ENCODE data around the gene PPT2. TPM values are rescaled to one million over a fixed set of nuclear protein-coding genes. Genes with fewer than 3 reads are reported as not detected.
"Not testable (repeated sequence)": the region's sequence is repeated elsewhere in the genome, so short reads cannot be mapped to it uniquely, and the experiment has no call there.

The PPT2 gene
- polyA plus RNA-seq, 6 donors from 2014 or later: 0.96 to 3.0 (median 2.0) TPM; not detected in 1

- no peak overlapping the region for H3K4me3 Mint-ChIP-seq
- peaks cover 0 to 23% (median 7%) of the 10 kb centered on the region in 3 donors for H3K27me3 Mint-ChIP-seq
- H3K4me1 Mint-ChIP-seq: no peaks in the 10 kb centered on the region
- H3K36me3 Mint-ChIP-seq: no peaks in the 10 kb centered on the region
- H3K9me3 Mint-ChIP-seq: no peaks in the 10 kb centered on the region
- peak overlapping the region in 1 of 6 donors; percentile 79 for H3K27ac Mint-ChIP-seq
- no peak for DNase-seq
- no peak for ATAC-seq (ENCODE audit: low read depth in 2 of 2)
Measured at GRCh38 chr6:32204268-32204715, 50.4 kb downstream of the PPT2 start.

- Mint-ChIP-seq H3K27me3 (peaks cover 0 to 11% (median 7%) of the 10 kb centered on the region in 3 donors), H3K27ac (peak overlapping the region in 2 of 6 donors; percentile 21 to 28), H3K4me1 (peaks cover under 1 to 1% (median under 1%) of the 10 kb centered on the region in 3 donors), H3K9me3 (no peaks in the 10 kb centered on the region), H3K4me3 (no peak overlapping the region), H3K36me3 (no peaks in the 10 kb centered on the region)
- ATAC-seq (ENCODE audit: low read depth in 2 of 2): no peak
- no peak for DNase-seq
Measured at GRCh38 chr6:32208996-32209395, 55.1 kb downstream of the PPT2 start.

GRCh38 chr6:32210191-32210601, 56.3 kb downstream of the PPT2 start:
- H3K27me3 Mint-ChIP-seq: peaks cover 0 to 1% (median under 1%) of the 10 kb centered on the region in 3 donors
- peak overlapping the region in 1 of 6 donors; percentile 58 for H3K27ac Mint-ChIP-seq
- H3K4me1 Mint-ChIP-seq: peaks cover 6 to 9% (median 9%) of the 10 kb centered on the region in 3 donors
- DNase-seq (no peak), ATAC-seq (ENCODE audit: low read depth in 2 of 2) (no peak)
- no peaks in the 10 kb centered on the region for H3K9me3 Mint-ChIP-seq
- H3K36me3 Mint-ChIP-seq: no peaks in the 10 kb centered on the region
- no peak overlapping the region for H3K4me3 Mint-ChIP-seq

- ATAC-seq (ENCODE audit: low read depth in 2 of 2); DNase-seq; H3K36me3 Mint-ChIP-seq; H3K4me3 Mint-ChIP-seq; H3K27ac Mint-ChIP-seq; H3K9me3 Mint-ChIP-seq; H3K27me3 Mint-ChIP-seq: not testable (repeated sequence)
- peaks cover 6 to 10% (median 10%) of the 10 kb centered on the region in 3 donors for H3K4me1 Mint-ChIP-seq
Measured at GRCh38 chr6:32211432-32211831, 57.5 kb downstream of the PPT2 start.

- peaks cover 6 to 15% (median 10%) of the 10 kb centered on the region in 3 donors for H3K4me1 Mint-ChIP-seq
- no peaks in the 10 kb centered on the region for H3K36me3 Mint-ChIP-seq
- ATAC-seq (ENCODE audit: low read depth in 2 of 2) (no peak), DNase-seq (no peak)
- H3K27ac Mint-ChIP-seq: peak overlapping the region in 2 of 6 donors; percentile 15 to 30
- H3K4me3 Mint-ChIP-seq: no peak overlapping the region
- no peaks in the 10 kb centered on the region for H3K9me3 Mint-ChIP-seq
- H3K27me3 Mint-ChIP-seq: no peaks in the 10 kb centered on the region
Measured at GRCh38 chr6:32212076-32212760, 58.3 kb downstream of the PPT2 start.

Other genes starting within 250 kb of the PPT2 start
- gene C2, start 226.4 kb upstream of the PPT2 start, polyA plus RNA-seq (ENCODE audit: low read depth in 6 of 6): under 1 TPM in 1 of 6 donors, not detected in 5; 0.31 TPM
- 1 to 10 TPM in 3 of 6 donors, under 1 TPM in 1, not detected in 2; 0.68 to 1.6 (median 1.1) TPM for gene CFB, start 208.0 kb upstream of the PPT2 start, polyA plus RNA-seq (ENCODE audit: low read depth in 6 of 6)
- 100 to 1,000 TPM in 1 of 6 donors, 10 to 100 TPM in 5; 59.1 to 104 (median 65.3) TPM for gene NELFE, start 195.2 kb upstream of the PPT2 start, polyA plus RNA-seq (ENCODE audit: low read depth in 6 of 6)
- gene SKIC2, start 195.0 kb upstream of the PPT2 start, polyA plus RNA-seq (ENCODE audit: low read depth in 6 of 6): 10 to 100 TPM; 10.7 to 21.0 (median 18.1) TPM
- gene DXO, start 182.0 kb upstream of the PPT2 start, polyA plus RNA-seq (ENCODE audit: low read depth in 6 of 6): 10 to 100 TPM; 15.5 to 24.0 (median 20.5) TPM
- under 1 TPM in 3 of 6 donors, not detected in 3; 0.27 to 0.54 (median 0.29) TPM for gene C4A, start 172.1 kb upstream of the PPT2 start, polyA plus RNA-seq (ENCODE audit: low read depth in 6 of 6)
- gene C4B, start 139.3 kb upstream of the PPT2 start, polyA plus RNA-seq (ENCODE audit: low read depth in 6 of 6): 1 to 10 TPM in 1 of 6 donors, under 1 TPM in 1, not detected in 4; 0.60 to 1.0 TPM
- gene CYP21A2, start 115.7 kb upstream of the PPT2 start, polyA plus RNA-seq (ENCODE audit: low read depth in 6 of 6): not detected
- gene TNXB, start 44.8 kb upstream of the PPT2 start, polyA plus RNA-seq (ENCODE audit: low read depth in 6 of 6): under 1 TPM in 2 of 6 donors, not detected in 4; 0.23 to 0.44 TPM
- 10 to 100 TPM; 25.7 to 35.0 (median 32.4) TPM for gene ATF6B, start 25.9 kb upstream of the PPT2 start, polyA plus RNA-seq (ENCODE audit: low read depth in 6 of 6)
- 1 to 10 TPM in 5 of 6 donors, not detected in 1; 1.0 to 3.4 (median 1.6) TPM for gene FKBPL, start 23.9 kb upstream of the PPT2 start, polyA plus RNA-seq (ENCODE audit: low read depth in 6 of 6)
- gene PRRT1, start 2.2 kb upstream of the PPT2 start, polyA plus RNA-seq (ENCODE audit: low read depth in 6 of 6): not detected
- not detected for gene EGFL8, start 10.5 kb downstream of the PPT2 start, polyA plus RNA-seq (ENCODE audit: low read depth in 6 of 6)
- 10 to 100 TPM in 5 of 6 donors, 1 to 10 TPM in 1; 9.1 to 20.6 (median 13.1) TPM for gene AGPAT1, start 21.9 kb downstream of the PPT2 start, polyA plus RNA-seq (ENCODE audit: low read depth in 6 of 6)
- 100 to 1,000 TPM in 3 of 6 donors, 10 to 100 TPM in 3; 85.9 to 116 (median 102) TPM for gene RNF5, start 24.3 kb downstream of the PPT2 start, polyA plus RNA-seq (ENCODE audit: low read depth in 6 of 6)
- 1 to 10 TPM in 1 of 6 donors, under 1 TPM in 3, not detected in 2; 0.32 to 1.1 (median 0.63) TPM for gene AGER, start 30.1 kb downstream of the PPT2 start, polyA plus RNA-seq (ENCODE audit: low read depth in 6 of 6)
- 1 to 10 TPM in 5 of 6 donors, under 1 TPM in 1; 0.64 to 4.0 (median 3.1) TPM for gene PBX2, start 36.1 kb downstream of the PPT2 start, polyA plus RNA-seq (ENCODE audit: low read depth in 6 of 6)
- 100 to 1,000 TPM in 5 of 6 donors, 10 to 100 TPM in 1; 99.0 to 145 (median 125) TPM for gene GPSM3, start 38.5 kb downstream of the PPT2 start, polyA plus RNA-seq (ENCODE audit: low read depth in 6 of 6)
- gene NOTCH4, start 69.9 kb downstream of the PPT2 start, polyA plus RNA-seq (ENCODE audit: low read depth in 6 of 6): 1 to 10 TPM; 5.1 to 10.0 (median 8.4) TPM
- gene TSBP1, start 217.8 kb downstream of the PPT2 start, polyA plus RNA-seq (ENCODE audit: low read depth in 6 of 6): not detected